Activated CD8-positive, alpha-beta memory T cell treated with anti-CD3 and anti-CD28 coated beads, Interleukin-2, amount 50 U/mL, for 48 hours (primary cell): ENCODE data around the gene PSMF1.
"Not testable (repeated sequence)": the region's sequence is repeated elsewhere in the genome, so short reads cannot be mapped to it uniquely, and the experiment has no call there.

ENCODE experiments used
- DNase-seq: peaks from one replicate; pipeline ENCODE4 v3.0.0-alpha.2; 2020

Gene PSMF1

DNA sequence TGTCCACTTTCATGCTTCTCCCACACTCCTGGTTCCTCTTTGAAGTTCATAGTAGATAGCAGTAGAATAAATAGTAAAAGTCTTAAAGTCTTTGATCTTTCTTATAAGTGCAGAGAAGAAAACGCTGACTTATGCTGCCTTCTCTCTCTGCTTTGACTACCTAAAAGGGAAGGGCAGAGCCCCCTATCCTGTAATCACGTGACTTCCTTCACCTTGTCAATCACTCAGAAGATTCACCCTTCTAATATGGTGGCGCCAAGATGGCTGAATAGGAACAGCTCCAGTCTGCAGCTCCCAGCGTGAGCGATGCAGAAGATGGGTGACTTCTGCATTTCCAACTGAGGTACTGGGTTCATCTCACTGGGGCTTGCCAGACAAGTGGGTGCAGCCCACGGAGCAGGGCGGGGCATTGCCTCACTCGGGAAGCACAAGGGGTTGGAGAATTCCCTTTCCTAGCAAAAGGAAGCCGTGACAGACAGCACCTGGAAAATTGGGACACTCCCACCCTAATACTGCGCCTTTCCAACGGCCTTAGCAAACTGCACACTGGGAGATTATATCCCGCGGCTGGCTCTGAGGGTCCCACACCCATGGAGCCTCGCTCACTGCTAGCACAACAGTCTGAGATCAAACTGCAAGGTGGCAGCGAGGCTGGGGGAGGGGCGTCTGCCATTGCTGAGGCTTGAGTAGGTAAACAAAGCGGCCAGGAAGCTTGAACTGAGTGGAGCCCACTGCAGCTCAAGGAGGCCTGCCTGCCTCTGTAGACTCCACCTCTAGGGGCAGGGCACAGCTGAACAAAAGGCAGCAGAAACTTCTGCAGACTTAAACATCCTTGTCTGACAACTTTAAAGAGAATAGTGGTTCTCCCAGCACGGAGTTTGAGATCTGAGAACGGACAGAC, 98.4 kb downstream of the PSMF1 start:
- not testable (repeated sequence) for DNase-seq
